ENCODE data around the gene PRCD. TPM values are rescaled to one million over a fixed set of nuclear protein-coding genes. Genes with fewer than 3 reads are reported as not detected.

The PRCD gene
- total RNA-seq, 6 experiments from 2014 or later = 0.12 to 1.3 (median 0.22) TPM; not detected in 3

GRCh38 chr17:76570457-76570856, 30.6 kb downstream of the PRCD start:
- intact Hi-C loops (cut with DNase I) = loop anchor here in 1 of 2 donors (10.0 kb wide), 1 partner anchor 46 kb away; no protein-coding TSS in a partner anchor
- Histone ChIP-seq H3K36me3 (peaks cover 0 to 7% (median 2%) of the 10 kb centered on the region in 4 donors), H3K4me1 (peaks cover 0 to 15% (median 6%) of the 10 kb centered on the region in 4 donors), H3K27ac (no peak overlapping the region), H3K27me3 (no peaks in the 10 kb centered on the region), H3K4me3 (no peak overlapping the region), H3K9me3 (no peaks in the 10 kb centered on the region)
- 93% methylated on average over 3 of the region's 7 CpGs for WGBS (ENCODE audit: insufficient coverage, low coverage, low lambda C conversion rate, missing lambda C conversion rate)
- DNase-seq (no peak), ATAC-seq (no peak)
- TF ChIP-seq, protein P1, sequence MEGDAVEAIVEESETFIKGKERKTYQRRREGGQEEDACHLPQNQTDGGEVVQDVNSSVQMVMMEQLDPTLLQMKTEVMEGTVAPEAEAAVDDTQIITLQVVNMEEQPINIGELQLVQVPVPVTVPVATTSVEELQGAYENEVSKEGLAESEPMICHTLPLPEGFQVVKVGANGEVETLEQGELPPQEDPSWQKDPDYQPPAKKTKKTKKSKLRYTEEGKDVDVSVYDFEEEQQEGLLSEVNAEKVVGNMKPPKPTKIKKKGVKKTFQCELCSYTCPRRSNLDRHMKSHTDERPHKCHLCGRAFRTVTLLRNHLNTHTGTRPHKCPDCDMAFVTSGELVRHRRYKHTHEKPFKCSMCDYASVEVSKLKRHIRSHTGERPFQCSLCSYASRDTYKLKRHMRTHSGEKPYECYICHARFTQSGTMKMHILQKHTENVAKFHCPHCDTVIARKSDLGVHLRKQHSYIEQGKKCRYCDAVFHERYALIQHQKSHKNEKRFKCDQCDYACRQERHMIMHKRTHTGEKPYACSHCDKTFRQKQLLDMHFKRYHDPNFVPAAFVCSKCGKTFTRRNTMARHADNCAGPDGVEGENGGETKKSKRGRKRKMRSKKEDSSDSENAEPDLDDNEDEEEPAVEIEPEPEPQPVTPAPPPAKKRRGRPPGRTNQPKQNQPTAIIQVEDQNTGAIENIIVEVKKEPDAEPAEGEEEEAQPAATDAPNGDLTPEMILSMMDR (IDR thresholded peaks at IDR 0.05) = no peak

GRCh38 chr17:76570877-76571471, 31.1 kb downstream of the PRCD start:
- H3K4me1 ChIP-seq = peaks cover 0 to 15% (median 6%) of the 10 kb centered on the region in 4 donors
- H3K9me3 ChIP-seq = no peaks in the 10 kb centered on the region
- intact Hi-C loops (cut with DNase I) = loop anchor here in 1 of 2 donors (10.0 kb wide), 1 partner anchor 46 kb away; no protein-coding TSS in a partner anchor
- peaks cover 0 to 2% (median 0%) of the 10 kb centered on the region in 4 donors for H3K36me3 ChIP-seq
- no peaks in the 10 kb centered on the region for H3K27me3 ChIP-seq
- WGBS (ENCODE audit: insufficient coverage, low coverage, low lambda C conversion rate, missing lambda C conversion rate) = 75% methylated on average over 8 of the region's 13 CpGs
- TF ChIP-seq POLR2A (IDR thresholded peaks at IDR 0.05) = no peak
- TF ChIP-seq, protein P1 (IDR thresholded peaks at IDR 0.05) = no peak
- ATAC-seq = no peak
- no peak overlapping the region for H3K4me3 ChIP-seq
- DNase-seq = no peak
- H3K27ac ChIP-seq = no peak overlapping the region

DNA sequence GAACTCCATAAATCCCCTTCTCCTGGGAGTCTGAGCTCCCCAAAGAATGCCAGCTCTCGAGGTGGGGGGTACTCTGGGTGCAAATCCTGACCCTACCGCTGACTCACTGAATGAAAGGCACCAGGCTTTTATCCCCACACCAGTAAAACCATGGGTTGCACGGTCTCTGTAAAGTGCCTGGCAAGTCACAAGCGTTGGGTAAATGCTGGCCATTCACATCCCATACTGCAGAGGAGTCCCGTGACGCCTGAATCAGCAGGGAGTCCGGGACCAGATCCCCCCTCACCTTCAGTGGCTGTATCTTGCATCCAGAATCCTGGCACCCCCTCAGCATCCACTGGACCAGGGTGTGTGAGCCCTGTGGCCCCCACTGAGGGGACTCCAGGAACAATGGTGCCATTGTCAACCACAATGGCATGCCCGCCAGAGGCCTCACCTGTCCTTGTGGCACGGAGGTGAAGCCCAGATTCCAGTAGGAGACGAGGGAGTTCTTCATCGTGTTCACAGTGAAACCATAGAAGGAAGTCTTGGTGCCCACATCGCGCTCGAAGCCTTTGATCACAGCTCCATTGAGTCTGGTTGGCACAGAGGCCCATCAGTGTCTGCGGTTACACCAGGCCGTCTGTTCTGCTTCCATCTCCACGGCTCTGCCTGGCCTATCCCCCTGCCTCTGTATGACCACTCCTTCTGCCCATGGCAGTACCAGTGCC, 32.5 kb downstream of the PRCD start:
- H3K9me3 ChIP-seq = no peaks in the 10 kb centered on the region

GRCh38 chr17:76573096-76573495, 33.3 kb downstream of the PRCD start:
- H3K4me3 ChIP-seq = no peak overlapping the region
- ATAC-seq (no peak), DNase-seq (no peak)
- TF ChIP-seq, protein P1 (IDR thresholded peaks at IDR 0.05) = no peak
- TF ChIP-seq POLR2A (IDR thresholded peaks at IDR 0.05) = no peak
- peaks cover 0 to 3% (median 0%) of the 10 kb centered on the region in 4 donors for H3K4me1 ChIP-seq
- WGBS (ENCODE audit: insufficient coverage, low coverage, low lambda C conversion rate, missing lambda C conversion rate) = 67% methylated on average over 1 of the region's 10 CpGs
- no peaks in the 10 kb centered on the region for H3K9me3 ChIP-seq
- intact Hi-C loops (cut with DNase I) = loop anchor here in 1 of 2 donors (10.0 kb wide), 1 partner anchor 48 kb away; no protein-coding TSS in a partner anchor
- no peaks in the 10 kb centered on the region for H3K27me3 ChIP-seq
- H3K27ac ChIP-seq = no peak overlapping the region
- no peaks in the 10 kb centered on the region for H3K36me3 ChIP-seq

More for the DNA sequence above, 32.5 kb downstream of the PRCD start:
- no peaks in the 10 kb centered on the region for H3K27me3 ChIP-seq
- no peak for TF ChIP-seq POLR2A (IDR thresholded peaks at IDR 0.05)
- TF ChIP-seq, protein P1 (IDR thresholded peaks at IDR 0.05) = no peak
- 97% methylated on average over 5 of the region's 17 CpGs for WGBS (ENCODE audit: insufficient coverage, low coverage, low lambda C conversion rate, missing lambda C conversion rate)
- intact Hi-C loops (cut with DNase I) = loop anchor here in 1 of 2 donors (10.0 kb wide), 1 partner anchor 48 kb away; no protein-coding TSS in a partner anchor
- no peaks in the 10 kb centered on the region for H3K36me3 ChIP-seq
- ATAC-seq (no peak), DNase-seq (no peak)
- H3K4me3 ChIP-seq = no peak overlapping the region
- no peak overlapping the region for H3K27ac ChIP-seq
- peaks cover 0 to 10% (median 3%) of the 10 kb centered on the region in 4 donors for H3K4me1 ChIP-seq

Measured in right lobe of liver (tissue), 6 donors.